Stimulated activated CD4-positive, alpha-beta T cell treated with anti-CD3 and anti-CD28 coated beads, Interleukin-1b, Interleukin-23, amount 100 ng/mL, for 48 hours (primary cell): Measurements from ENCODE around the gene MVB12B.

Experiments
- DNase-seq: peaks from one replicate; pipeline ENCODE4 v3.0.0-alpha.2; 2020

Gene MVB12B

GRCh38 chr9:126386776-126387175 lies 60.1 kb downstream of the MVB12B start:
- DNase-seq: no peak

GRCh38 chr9:126388964-126389708 lies 62.5 kb downstream of the MVB12B start:
- no peak for DNase-seq

DNA sequence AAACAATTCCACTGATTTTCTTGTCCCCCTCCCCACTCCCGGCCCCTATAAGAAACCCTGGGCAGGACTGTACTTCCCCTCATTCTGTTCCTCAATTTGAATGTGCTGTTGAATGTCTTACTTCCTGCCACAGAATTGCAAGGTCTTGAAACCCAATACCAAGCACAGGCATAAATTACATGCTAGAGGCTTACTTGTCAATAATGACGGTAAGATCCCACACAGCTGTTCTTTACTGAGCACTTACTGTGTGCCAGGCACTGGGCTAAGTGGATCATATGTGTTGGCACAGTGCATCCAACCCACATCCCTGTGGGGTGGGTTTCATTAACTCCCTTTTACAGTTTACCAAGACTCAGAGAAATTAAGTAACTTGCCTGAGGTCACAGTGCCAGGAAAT lies 63.4 kb downstream of the MVB12B start:
- DNase-seq: no peak

DNA sequence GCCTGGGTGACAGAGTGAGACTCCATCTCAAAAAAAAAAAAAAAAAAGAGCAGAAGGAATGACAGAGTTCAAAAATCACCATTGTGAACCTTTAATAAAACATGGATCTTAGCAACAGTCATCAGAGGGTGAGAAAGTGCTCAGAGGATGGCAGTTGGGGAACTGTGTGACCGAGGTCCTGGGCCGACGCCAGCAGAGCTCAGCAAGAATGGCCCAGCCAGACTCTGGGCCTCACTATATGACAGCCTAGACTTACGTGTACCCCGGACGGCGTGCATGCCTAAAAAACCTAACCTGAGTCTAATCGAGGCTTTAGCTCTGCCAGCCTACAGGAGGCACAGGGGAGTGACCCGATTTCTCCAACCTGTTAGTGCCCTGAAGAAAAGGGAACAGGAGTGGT lies 64.3 kb downstream of the MVB12B start:
- no peak for DNase-seq

GRCh38 chr9:126391713-126392661 lies 65.4 kb downstream of the MVB12B start:
- DNase-seq: no peak

DNA sequence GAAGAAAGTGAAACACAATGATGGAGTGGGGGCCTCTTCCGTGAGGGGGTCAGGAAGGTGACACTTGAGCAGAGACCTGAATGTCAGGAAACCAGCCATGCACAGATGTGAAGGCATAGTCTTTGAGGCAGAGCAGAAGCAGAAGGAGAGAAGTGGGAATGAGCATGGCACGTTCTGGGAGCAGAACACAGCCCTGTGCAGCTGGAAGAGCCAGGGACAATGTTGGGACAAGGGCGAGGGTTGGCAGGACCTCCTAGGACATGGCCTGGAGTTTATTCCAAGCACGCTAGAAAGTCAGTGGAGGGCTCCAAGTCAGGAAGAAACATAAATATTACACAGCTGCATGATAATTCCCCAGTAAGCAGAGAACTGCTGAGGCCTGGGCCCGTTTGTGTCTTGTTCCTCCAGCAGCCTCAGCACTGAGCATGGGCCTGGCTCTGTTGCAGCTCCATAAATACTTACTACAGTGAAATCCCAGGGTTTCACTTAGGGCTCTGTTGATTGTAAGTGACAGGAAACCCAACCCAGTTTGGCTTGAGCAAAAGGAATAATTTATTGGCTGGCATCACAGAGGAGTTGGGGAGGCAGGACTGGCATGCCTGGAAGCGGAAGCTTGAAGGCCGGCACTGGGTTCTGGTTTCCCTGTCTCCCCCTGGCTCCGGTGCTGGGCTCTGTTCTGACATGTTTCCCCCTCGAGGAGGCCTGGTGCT lies 66.2 kb downstream of the MVB12B start:
- no peak for DNase-seq

DNA sequence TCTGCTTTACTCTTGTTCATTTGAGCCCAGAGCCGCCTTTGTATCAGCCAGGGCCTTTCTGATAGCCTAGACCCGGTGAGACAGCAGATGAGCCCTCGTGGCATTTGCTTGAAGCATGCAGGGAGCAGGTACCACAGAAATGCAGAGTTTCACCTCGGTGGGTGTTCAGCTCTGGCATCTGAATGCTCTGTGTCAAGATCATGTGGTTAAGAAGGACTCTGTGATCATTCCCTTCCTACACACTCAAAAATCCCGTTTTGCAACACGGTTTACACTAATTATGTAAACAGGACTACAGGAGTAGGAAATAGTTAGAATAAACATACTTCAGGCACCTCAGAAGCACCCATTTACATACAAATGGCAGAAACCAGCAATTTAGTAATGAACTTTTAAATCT lies 67.2 kb downstream of the MVB12B start:
- no peak for DNase-seq

GRCh38 chr9:126394802-126395201 lies 68.2 kb downstream of the MVB12B start:
- no peak for DNase-seq

DNA sequence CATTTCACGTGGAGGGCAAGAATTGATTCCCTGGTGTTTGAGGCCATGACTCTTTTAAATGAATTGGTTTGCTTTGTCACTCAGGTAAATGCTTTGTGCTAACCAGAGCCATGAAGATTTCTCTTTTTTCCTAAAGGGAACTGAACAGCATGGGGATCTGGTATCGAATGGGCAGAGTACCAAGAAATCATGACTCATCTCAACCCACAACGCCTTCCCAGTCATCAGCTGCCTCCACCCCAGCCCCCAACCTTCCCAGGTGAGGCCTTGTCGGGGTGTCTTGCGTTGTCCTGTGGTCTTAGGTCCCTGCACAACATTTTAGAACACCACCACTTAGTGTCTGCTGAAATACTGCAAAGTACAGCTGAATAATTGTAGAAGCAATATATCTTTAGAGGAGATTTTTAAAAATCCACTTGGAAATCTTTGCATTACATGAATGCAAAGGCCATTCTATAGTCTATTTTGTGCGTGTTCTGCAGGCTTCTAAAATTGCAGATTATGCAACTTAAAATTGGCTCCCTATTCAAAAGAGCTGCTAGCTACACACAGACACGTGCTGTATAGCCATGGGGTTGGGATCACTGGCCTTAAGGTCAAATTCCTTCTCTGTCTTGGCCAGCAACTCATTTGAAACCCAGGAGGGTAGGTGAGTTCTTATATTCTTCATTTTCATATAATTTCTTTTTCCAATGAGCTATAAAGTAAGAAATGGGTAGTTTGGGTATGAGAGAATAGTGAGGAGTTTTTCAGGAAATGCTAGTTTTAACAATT lies 69.0 kb downstream of the MVB12B start:
- no peak for DNase-seq

DNA sequence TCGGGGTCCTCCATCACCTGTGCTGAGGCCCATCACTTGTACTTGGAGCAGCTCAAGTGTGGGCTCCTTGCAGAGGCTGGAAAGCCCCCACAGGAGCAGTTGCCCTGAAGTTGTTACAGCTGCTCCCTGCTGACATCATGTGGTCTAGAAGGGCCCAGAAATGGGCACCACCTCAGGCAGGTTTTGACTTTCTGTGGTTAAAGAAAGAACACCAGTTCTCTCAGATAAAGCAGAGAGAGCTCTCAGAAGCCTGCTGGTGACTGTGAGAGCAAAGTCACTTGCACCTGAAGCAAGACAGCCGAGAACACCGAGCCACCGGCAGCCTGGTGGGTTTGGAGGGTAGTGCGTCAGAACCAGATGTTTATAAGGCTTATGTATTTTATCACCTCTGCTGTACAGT lies 70.4 kb downstream of the MVB12B start:
- peak; percentile 80 for DNase-seq

GRCh38 chr9:126398403-126399058 lies 71.9 kb downstream of the MVB12B start:
- DNase-seq: peak; percentile 72

- no peak for DNase-seq
Measured at GRCh38 chr9:126399251-126399650, 72.6 kb downstream of the MVB12B start.

DNA sequence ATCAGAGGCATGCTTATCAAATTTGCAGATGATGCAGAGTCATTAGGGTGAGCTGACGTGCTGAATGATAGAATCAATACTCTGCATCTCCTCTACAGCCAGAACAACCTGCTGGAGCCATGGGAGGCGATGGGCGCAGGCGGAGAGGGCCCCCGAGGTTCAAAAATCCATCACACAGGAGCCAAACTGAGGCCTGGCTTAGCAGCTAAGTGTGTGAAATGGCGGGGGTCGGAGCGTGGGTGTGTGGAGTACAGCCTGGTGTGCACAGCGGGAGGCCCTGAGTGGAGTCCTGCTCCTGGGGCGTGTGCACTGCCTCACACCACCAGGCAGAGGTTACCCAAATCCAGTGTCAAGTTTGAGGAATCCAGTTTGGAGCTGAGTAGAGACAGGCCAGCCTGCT lies 73.2 kb downstream of the MVB12B start:
- no peak for DNase-seq

DNA sequence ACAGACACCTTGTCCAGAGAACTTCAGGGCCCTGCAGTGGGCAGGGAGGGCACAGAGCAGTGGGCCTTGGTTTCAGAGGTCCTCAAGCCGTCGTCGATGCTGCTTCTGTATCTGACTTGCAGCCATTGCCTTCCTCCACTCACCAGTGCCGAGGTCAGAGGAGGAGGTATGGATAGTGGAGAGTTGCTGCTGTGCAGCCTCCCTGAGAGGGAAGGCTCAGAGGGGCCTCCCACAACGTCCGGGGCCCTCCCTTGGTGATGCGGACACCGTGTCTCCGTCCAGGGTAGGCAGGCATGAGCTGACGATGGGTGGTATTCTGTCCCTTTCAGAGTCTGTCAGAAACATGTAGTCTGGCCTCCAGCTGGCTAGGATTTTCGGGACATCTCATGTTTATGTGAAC lies 73.9 kb downstream of the MVB12B start:
- no peak for DNase-seq

GRCh38 chr9:126401107-126401506 lies 74.5 kb downstream of the MVB12B start:
- peak; percentile 20 for DNase-seq

DNA sequence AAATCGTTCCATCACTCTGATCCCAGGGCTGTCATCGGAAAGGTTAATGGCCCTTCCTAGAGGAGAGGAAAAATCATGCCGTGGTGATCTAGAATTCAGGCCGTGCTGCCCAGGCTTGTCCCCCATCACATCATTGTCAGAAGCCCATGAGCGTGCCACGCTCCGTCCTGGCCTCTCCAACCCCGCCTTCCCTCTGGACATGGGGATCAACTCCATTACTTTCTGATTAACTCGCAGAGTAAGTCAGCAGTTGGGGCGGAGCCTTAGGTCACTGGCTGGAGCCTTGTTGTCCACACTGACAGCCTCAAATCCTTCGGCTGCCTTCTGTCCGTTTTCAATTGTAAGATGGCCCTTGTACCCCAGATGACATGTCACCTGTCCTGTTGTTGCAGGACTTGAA lies 75.0 kb downstream of the MVB12B start:
- no peak for DNase-seq

GRCh38 chr9:126403397-126403796 lies 76.8 kb downstream of the MVB12B start:
- DNase-seq: no peak

GRCh38 chr9:126404459-126404858 lies 77.8 kb downstream of the MVB12B start:
- DNase-seq: no peak

- DNase-seq: no peak
Measured at GRCh38 chr9:126406075-126406667, 79.5 kb downstream of the MVB12B start.

- no peak for DNase-seq
Measured at GRCh38 chr9:126407114-126407870, 80.7 kb downstream of the MVB12B start.

DNA sequence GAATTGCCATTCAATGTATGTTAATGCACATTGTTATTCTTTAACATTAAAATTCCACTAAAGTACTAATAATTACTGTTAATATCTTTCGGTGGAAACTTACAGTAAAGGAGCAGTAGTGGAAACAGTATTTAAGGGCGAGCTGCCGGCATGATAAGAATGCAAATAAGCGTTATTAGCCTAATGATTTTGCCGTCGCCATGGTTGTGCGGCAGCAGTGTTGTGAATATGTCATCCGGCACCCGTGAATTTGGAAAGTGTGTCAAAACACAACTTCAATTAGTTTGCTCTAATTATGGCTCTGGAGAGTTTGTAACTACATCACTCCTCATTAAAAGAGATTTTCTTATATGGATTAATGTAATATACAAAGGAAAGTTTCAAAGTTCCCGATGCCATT lies 81.4 kb downstream of the MVB12B start:
- DNase-seq: no peak
